K562 (cell line): ENCODE data around the gene SLK.

Source experiments
- CBX5 ChIP-seq: IDR thresholded peaks from 2 replicates; pipeline ENCODE4 v1.6.1; 2014; ENCODE audit warnings: low read depth, borderline replicate concordance
- ETV6 ChIP-seq, 3 experiments: fragments of 150-350 bp in 1 of 3; sonication (generic) in 1 of 3; formaldehyde crosslinking in 1 of 3; IDR thresholded peaks; 2 replicates each; pipeline versions ENCODE4 v1.6.1 to v1.8.0; 2014 to 2022; ENCODE audit warnings: borderline replicate concordance in 2 of 3, low read depth in 2 of 3, antibody characterized with exemption in 1 of 3, low read length in 1 of 3, mild to moderate bottlenecking in 1 of 3, missing genetic modification reagents in 1 of 3
- POLR2A ChIP-seq: fragments of 450-650 bp; conservative IDR thresholded peaks from 2 replicates; pipeline ENCODE4 v1.6.1; 2016
- POLR2AphosphoS2 ChIP-seq: IDR thresholded peaks from 2 replicates; pipeline ENCODE4 v1.6.1; 2012; ENCODE audit warnings: low read length, improper control_type of control experiment
- POLR2AphosphoS5 ChIP-seq: IDR thresholded peaks from 2 replicates; pipeline ENCODE4 v1.6.1; 2011; ENCODE audit warnings: mild to moderate bottlenecking, low read depth, low read length, moderate library complexity; ENCODE audit not compliant: control insufficient read depth, insufficient read depth
- POLR2G ChIP-seq: fragments of 200-400 bp; formaldehyde crosslinking; IDR thresholded peaks from 2 replicates; pipeline ENCODE4 v1.6.1; 2017; ENCODE audit warnings: low read depth, mild to moderate bottlenecking, antibody characterized with exemption, low read length, moderate library complexity
- SRF ChIP-seq, 2 experiments: fragments of 250-450, 450-650 bp in 1 of 2; sonication (Bioruptor Pico) in 1 of 2; sonication (generic) in 1 of 2; formaldehyde crosslinking; IDR thresholded peaks; 2 replicates each; pipeline versions ENCODE4 v1.5.0 to v1.5.1; 2020 to 2022; ENCODE audit warnings: mild to moderate bottlenecking in 1 of 2, missing genetic modification reagents in 1 of 2
- TAF7 ChIP-seq: fragments of 450-650 bp; IDR thresholded peaks from 2 replicates; pipeline ENCODE4 v1.6.1; 2016; ENCODE audit warnings: missing genetic modification characterization, missing compliant biosample characterization
- TCF7L2 ChIP-seq: fragments of 150-350 bp; IDR thresholded peaks from 2 replicates; pipeline ENCODE4 v1.6.1; 2016; ENCODE audit warnings: low read depth, mild to moderate bottlenecking, low read length, moderate library complexity
- USF2 ChIP-seq: sonication (generic); formaldehyde crosslinking; IDR thresholded peaks from 2 replicates; pipeline ENCODE4 v1.5.0; 2020; ENCODE audit warnings: missing genetic modification reagents
- ZKSCAN1 ChIP-seq: fragments of 150-350 bp; IDR thresholded peaks from 2 replicates; pipeline ENCODE4 v1.6.1; 2016; ENCODE audit warnings: low read depth, low read length
- ZNF3 ChIP-seq: fragments of 250-450 bp; sonication (Bioruptor Pico); IDR thresholded peaks from 2 replicates; pipeline ENCODE4 v1.5.0; 2021; ENCODE audit warnings: mild to moderate bottlenecking, moderate library complexity
- ZNF354B ChIP-seq: fragments of 250-450 bp; sonication (Bioruptor Pico); IDR thresholded peaks from 2 replicates; pipeline ENCODE4 v1.4.0; 2020

GRCh38 chr10:104016661-104017060 is 49.7 kb downstream of the SLK start:
- TF ChIP-seq ETV6 (IDR thresholded peaks at IDR 0.05; ENCODE audit: borderline replicate concordance in 1 of 2, low read depth in 2 of 2, low read length in 1 of 2) (no peak), ETV6 (CRISPR knock-in tag; IDR thresholded peaks at IDR 0.05; ENCODE audit: borderline replicate concordance) (no peak), POLR2A (no peak), TCF7L2 (no peak), ZNF354B (no peak), POLR2AphosphoS2 (no peak), ZNF3 (no peak), TAF7 (tag) (no peak), SRF (CRISPR knock-in tag; IDR thresholded peaks at IDR 0.05) (no peak), CBX5 (no peak), POLR2AphosphoS5 (no peak), USF2 (CRISPR knock-in tag) (no peak), ZKSCAN1 (no peak), POLR2G (no peak)
